GM23338 (cell line): ENCODE data around the gene FARP1. TPM values are rescaled to one million over a fixed set of nuclear protein-coding genes. Genes with fewer than 3 reads are reported as not detected.

Experiments
- ATAC-seq: fragments of 200-7000 bp; cut with Tn5 transposase; 3 replicates; pipeline ENCODE4 v1.9.1; 2020
- DNase-seq: peaks from one replicate; pipeline ENCODE4 v3.0.0-alpha.2; 2015; ENCODE audit warnings: low spot score
- H2AFZ ChIP-seq: fragments of 200-600 bp; sonication (generic); 2 replicates; pipeline ENCODE4 v1.8.0; 2016; ENCODE audit warnings: antibody characterized with exemption, mild to moderate bottlenecking, moderate library complexity
- H3F3A ChIP-seq: fragments of 200-600 bp; sonication (generic); replicated peaks from 2 replicates; pipeline ENCODE4 v1.8.0; 2017; ENCODE audit warnings: antibody characterized with exemption, mixed run types, low read depth
- H3K27ac ChIP-seq: fragments of 200-600 bp; sonication (generic); 2 replicates; pipeline ENCODE4 v1.6.1; 2016; ENCODE audit warnings: low read depth
- H3K27me3 ChIP-seq: fragments of 200-600 bp; sonication (generic); 2 replicates; pipeline ENCODE4 v1.8.0; 2016; ENCODE audit warnings: mild to moderate bottlenecking, mixed run types, moderate library complexity; ENCODE audit not compliant: insufficient read depth
- H3K36me3 ChIP-seq: fragments of 200-600 bp; sonication (generic); 2 replicates; pipeline ENCODE4 v1.8.0; 2016; ENCODE audit warnings: mild to moderate bottlenecking; ENCODE audit not compliant: insufficient read depth
- H3K4me1 ChIP-seq: fragments of 200-600 bp; sonication (generic); 2 replicates; pipeline ENCODE4 v1.8.0; 2016; ENCODE audit warnings: mild to moderate bottlenecking, moderate library complexity; ENCODE audit not compliant: insufficient read depth
- H3K4me2 ChIP-seq: fragments of 200-600 bp; sonication (generic); 2 replicates; pipeline ENCODE4 v1.7.1; 2017; ENCODE audit warnings: mixed run types
- H3K4me3 ChIP-seq: fragments of 200-600 bp; sonication (generic); 2 replicates; pipeline ENCODE4 v1.6.1; 2016; ENCODE audit warnings: mixed run types
- H3K79me2 ChIP-seq: fragments of 200-600 bp; sonication (generic); replicated peaks from 2 replicates; pipeline ENCODE4 v1.8.0; 2017; ENCODE audit warnings: mild to moderate bottlenecking; ENCODE audit not compliant: insufficient read depth
- H3K9me2 ChIP-seq: fragments of 200-600 bp; sonication (generic); 2 replicates; pipeline ENCODE4 v1.8.0; 2017; ENCODE audit not compliant: insufficient read depth
- H4K20me1 ChIP-seq: fragments of 200-600 bp; sonication (generic); replicated peaks from 2 replicates; pipeline ENCODE4 v1.8.0; 2017; ENCODE audit warnings: mild to moderate bottlenecking; ENCODE audit not compliant: insufficient read depth
- H3K27ac Mint-ChIP-seq: 2 replicates; pipeline ENCODE4 v1.8.0; 2020; ENCODE audit warnings: inconsistent platforms, mild to moderate bottlenecking, moderate library complexity, mixed read lengths
- H3K27me3 Mint-ChIP-seq: 3 replicates; pipeline ENCODE4 v1.8.0; 2022; ENCODE audit warnings: low read depth, mild to moderate bottlenecking, moderate library complexity, mixed read lengths, inconsistent platforms; ENCODE audit not compliant: insufficient read depth, poor library complexity
- H3K36me3 Mint-ChIP-seq: 3 replicates; pipeline ENCODE4 v1.8.0; 2021; ENCODE audit warnings: low read depth, mild to moderate bottlenecking, inconsistent platforms, moderate library complexity, mixed read lengths
- H3K4me1 Mint-ChIP-seq: 3 replicates; pipeline ENCODE4 v1.8.0; 2020; ENCODE audit warnings: mild to moderate bottlenecking, inconsistent platforms, mixed read lengths
- H3K4me3 Mint-ChIP-seq: 3 replicates; pipeline ENCODE4 v1.8.0; 2021; ENCODE audit warnings: moderate library complexity, mild to moderate bottlenecking, inconsistent platforms, mixed read lengths
- H3K9me3 Mint-ChIP-seq: 3 replicates; pipeline ENCODE4 v1.8.0; 2020; ENCODE audit warnings: moderate library complexity, mild to moderate bottlenecking, inconsistent platforms, mixed read lengths
- ETS1 ChIP-seq: IDR thresholded peaks from 2 replicates; pipeline ENCODE4 v1.6.1; 2016; ENCODE audit warnings: antibody characterized with exemption
- EZH2 ChIP-seq: fragments of 200-600 bp; sonication (generic); IDR thresholded peaks from one replicate; pipeline ENCODE4 v1.8.0; 2017; ENCODE audit warnings: antibody characterized with exemption, mild to moderate bottlenecking, low read depth; ENCODE audit not compliant: unreplicated experiment
- NANOG ChIP-seq: IDR thresholded peaks from 2 replicates; pipeline ENCODE4 v1.6.1; 2016; ENCODE audit warnings: antibody characterized with exemption, borderline replicate concordance
- POLR2AphosphoS5 ChIP-seq: IDR thresholded peaks from 2 replicates; pipeline ENCODE4 v1.6.1; 2016; ENCODE audit warnings: antibody characterized with exemption, low read depth
- REST ChIP-seq: IDR thresholded peaks from one replicate; pipeline ENCODE4 v1.6.1; 2018; ENCODE audit warnings: antibody characterized with exemption; ENCODE audit not compliant: unreplicated experiment
- ZNF114 ChIP-seq: fragments of 250-450 bp; sonication (Bioruptor Pico); IDR thresholded peaks from 2 replicates; pipeline ENCODE4 v1.5.0; 2020; ENCODE audit warnings: mild to moderate bottlenecking, moderate library complexity
- polyA plus RNA-seq: library from polyadenylated mRNA; unstranded; fragments of >200 nt; fragmentation: Nextera tagmentation; extraction: Ambion mirVana; gene quantifications from 2 replicates; pipeline ENCODE4 v1.2.1, GENCODE V29; 2016
- total RNA-seq: library from RNA; depleted of rRNA; stranded (reverse); fragments of >200 nt; shearing (Covaris generic); gene quantifications from 2 replicates; pipeline ENCODE4 v1.2.3, GENCODE V29; 2014

FARP1 gene
- total and polyA plus RNA-seq, 2 experiments from 2014 or later = 53.6 to 82.5 TPM

GRCh38 chr13:98276486-98276885, 133.6 kb downstream of the FARP1 start (continued):
- TF ChIP-seq POLR2AphosphoS5 (no peak), ZNF114 (CRISPR knock-in tag) (no peak), NANOG (no peak), ETS1 (no peak)

GRCh38 chr13:98278068-98278724, 135.3 kb downstream of the FARP1 start:
- Histone ChIP-seq H3K27ac (no peak overlapping the region; the same call in 1 of the 2 replicates), H2AFZ (no peak overlapping the region), H3K27me3 (no peaks in the 10 kb centered on the region), H3K9me2 (no peaks in the 10 kb centered on the region), H3K4me1 (peaks cover 52% of the 10 kb centered on the region), H3F3A (no peaks in the 10 kb centered on the region), H4K20me1 (peaks cover 2% of the 10 kb centered on the region; the same call in 1 of the 2 replicates), H3K36me3 (no peaks in the 10 kb centered on the region), H3K4me2 (no peak overlapping the region), H3K4me3 (no peak overlapping the region), H3K79me2 (peaks cover 81% of the 10 kb centered on the region)
- TF ChIP-seq ETS1 (no peak), EZH2 (no peak)
- H3K4me1 Mint-ChIP-seq = peaks cover 43% of the 10 kb centered on the region
- no peak overlapping the region for H3K4me3 Mint-ChIP-seq
- H3K27me3 Mint-ChIP-seq = peaks cover 4% of the 10 kb centered on the region
- no peaks in the 10 kb centered on the region for H3K9me3 Mint-ChIP-seq
- ATAC-seq (no peak), DNase-seq (no peak)
- no peaks in the 10 kb centered on the region; the same call in 2 of the 3 replicates for H3K36me3 Mint-ChIP-seq
- no peak overlapping the region; the same call in 1 of the 2 replicates for H3K27ac Mint-ChIP-seq

- no peak overlapping the region for H3K27ac ChIP-seq
- H3K27me3 ChIP-seq = no peaks in the 10 kb centered on the region
- Mint-ChIP-seq H3K4me3 (peak overlapping the region; percentile 6; the same call in 1 of the 3 replicates), H3K27me3 (no peaks in the 10 kb centered on the region), H3K4me1 (peaks cover 31% of the 10 kb centered on the region), H3K9me3 (no peaks in the 10 kb centered on the region), H3K36me3 (no peaks in the 10 kb centered on the region; the same call in 2 of the 3 replicates), H3K27ac (peak overlapping the region; percentile 32; the same call in 1 of the 2 replicates)
- H3K36me3 ChIP-seq = no peaks in the 10 kb centered on the region
- ATAC-seq = peak; percentile 75
- no peaks in the 10 kb centered on the region; the same call in 1 of the 2 replicates for H3K9me2 ChIP-seq
- peaks cover 2% of the 10 kb centered on the region; the same call in 1 of the 2 replicates for H4K20me1 ChIP-seq
- H2AFZ ChIP-seq = no peak overlapping the region
- DNase-seq = no peak
- no peak overlapping the region for H3K4me3 ChIP-seq
- 0 out of 2 replicates have a peak overlapping the region, but pooled peaks have one; percentile 35 for H3K4me2 ChIP-seq
- peaks cover 45% of the 10 kb centered on the region for H3K4me1 ChIP-seq
- no peak for TF ChIP-seq NANOG
- TF ChIP-seq POLR2AphosphoS5 = no peak
- no peak for TF ChIP-seq EZH2
- TF ChIP-seq REST = no peak
- H3K79me2 ChIP-seq = peaks cover 93% of the 10 kb centered on the region
- H3F3A ChIP-seq = no peaks in the 10 kb centered on the region
Observed at GRCh38 chr13:98279473-98280175, 136.7 kb downstream of the FARP1 start.
